Stimulated activated CD4-positive, alpha-beta T cell treated with anti-CD3 and anti-CD28 coated beads, Interleukin-1b, Interleukin-23, amount 100 ng/mL, for 24 hours (primary cell): ENCODE data around the gene FAM9C.

Experiments used
- DNase-seq, 4 experiments: peaks; one replicate each; pipeline ENCODE4 v3.0.0-alpha.2; 2020; ENCODE audit warnings: low read depth in 4 of 4, low spot score in 1 of 4

FAM9C gene

DNA sequence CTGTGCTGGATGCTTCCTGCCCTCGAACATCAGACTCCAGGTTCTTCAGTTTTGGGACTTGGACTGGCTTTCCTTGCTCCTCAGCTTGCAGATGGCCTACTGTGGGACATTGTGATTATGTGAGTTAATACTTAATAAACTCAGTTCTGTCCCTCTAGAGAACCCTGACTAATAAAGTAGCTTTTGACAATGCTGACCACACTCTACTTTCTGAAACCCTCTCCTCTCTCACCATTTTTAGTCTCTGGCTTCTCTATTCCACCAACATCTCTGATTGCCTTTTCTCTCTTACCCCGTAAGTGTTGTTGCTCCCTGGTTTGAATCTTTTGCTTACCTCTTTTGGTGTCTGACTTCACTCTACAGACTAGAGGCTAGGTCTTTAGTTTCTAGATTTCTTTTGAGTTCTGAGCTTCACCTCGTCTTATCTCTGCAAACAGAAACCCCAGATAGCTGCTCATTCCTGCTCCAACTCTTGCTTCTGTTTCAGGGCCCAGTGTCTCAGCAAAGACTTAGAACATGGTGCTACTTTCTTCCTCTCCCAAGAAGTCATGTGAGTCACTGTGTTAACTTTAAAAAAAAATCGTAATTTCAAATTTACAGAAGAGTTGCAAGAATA lies 58.1 kb downstream of the FAM9C start:
- no peak for DNase-seq
